HEK293T (cell line): ENCODE data around the gene DFFA.

Experiments
- ARNT ChIP-seq: fragments of 450-650 bp; IDR thresholded peaks from 2 replicates; pipeline ENCODE4 v1.6.1; 2017; ENCODE audit warnings: mild to moderate bottlenecking
- HDGF ChIP-seq: fragments of 450-650 bp; IDR thresholded peaks from 2 replicates; pipeline ENCODE4 v1.6.1; 2017; ENCODE audit warnings: antibody characterized with exemption, borderline replicate concordance
- NFRKB ChIP-seq: fragments of 450-650 bp; IDR thresholded peaks from 2 replicates; pipeline ENCODE4 v1.6.1; 2016; ENCODE audit warnings: mild to moderate bottlenecking, moderate library complexity
- SUZ12 ChIP-seq: fragments of 450-650 bp; IDR thresholded peaks from 2 replicates; pipeline ENCODE4 v1.6.1; 2016; ENCODE audit warnings: mild to moderate bottlenecking
- ZNF384 ChIP-seq: fragments of 450-650 bp; IDR thresholded peaks from 2 replicates; pipeline ENCODE4 v1.6.1; 2016

- no peak for TF ChIP-seq ARNT
- no peak for TF ChIP-seq ZNF384
- TF ChIP-seq NFRKB, result no peak
- no peak for TF ChIP-seq SUZ12
- no peak for TF ChIP-seq HDGF
Observed at GRCh38 chr1:10474613-10475507, 2.5 kb upstream of the DFFA start, which contains the start of gene PEX14.
